ENCODE measurements around the gene TBC1D8. TPM values are rescaled to one million over a fixed set of nuclear protein-coding genes. Genes with fewer than 3 reads are reported as not detected.
"Not testable (repeated sequence)": the region's sequence is repeated elsewhere in the genome, so short reads cannot be mapped to it uniquely, and the experiment has no call there.

The TBC1D8 gene
- total RNA-seq, 1 donor, result 1.6 TPM

- no peak for DNase-seq (ENCODE audit: low read depth in 2 of 3, low spot score in 2 of 3)
Measured at GRCh38 chr2:101080211-101081068, 70.7 kb downstream of the TBC1D8 start.

- no peak for DNase-seq (ENCODE audit: low read depth in 2 of 3, low spot score in 2 of 3)
Measured at GRCh38 chr2:101076581-101076980, 74.6 kb downstream of the TBC1D8 start.

- DNase-seq (ENCODE audit: low read depth in 2 of 3, low spot score in 2 of 3), result no peak
Measured at GRCh38 chr2:101064868-101065549, 86.2 kb downstream of the TBC1D8 start.

- no peak for DNase-seq (ENCODE audit: low read depth in 2 of 3, low spot score in 2 of 3)
Measured at GRCh38 chr2:101064505-101064867, 86.7 kb downstream of the TBC1D8 start.

- no peak for DNase-seq (ENCODE audit: low read depth in 2 of 3, low spot score in 2 of 3)
Measured at GRCh38 chr2:101064125-101064502, 87.1 kb downstream of the TBC1D8 start.

GRCh38 chr2:101063352-101064124, 87.6 kb downstream of the TBC1D8 start:
- no peak for DNase-seq (ENCODE audit: low read depth in 2 of 3, low spot score in 2 of 3)

- no peak for DNase-seq (ENCODE audit: low read depth in 2 of 3, low spot score in 2 of 3)
Measured at GRCh38 chr2:101058386-101058785, 92.8 kb downstream of the TBC1D8 start.

- no peak for DNase-seq (ENCODE audit: low read depth in 2 of 3, low spot score in 2 of 3)
Measured at GRCh38 chr2:101057051-101057933, 93.9 kb downstream of the TBC1D8 start.

GRCh38 chr2:101053117-101053516, 98.1 kb downstream of the TBC1D8 start:
- no peak for DNase-seq (ENCODE audit: low read depth in 2 of 3, low spot score in 2 of 3)

- DNase-seq (ENCODE audit: low read depth in 2 of 3, low spot score in 2 of 3), result no peak
Measured at GRCh38 chr2:101052147-101052546, 99.0 kb downstream of the TBC1D8 start.

GRCh38 chr2:101050886-101051285, 100.3 kb downstream of the TBC1D8 start:
- not testable (repeated sequence) for DNase-seq (ENCODE audit: low read depth in 2 of 3, low spot score in 2 of 3)

GRCh38 chr2:101048756-101049155, 102.4 kb downstream of the TBC1D8 start:
- DNase-seq (ENCODE audit: low read depth in 2 of 3, low spot score in 2 of 3), result no peak

GRCh38 chr2:101047774-101048173, 103.4 kb downstream of the TBC1D8 start:
- no peak for DNase-seq (ENCODE audit: low read depth in 2 of 3, low spot score in 2 of 3)

- peak in 1 of 3 donors; percentile 3 for DNase-seq (ENCODE audit: low read depth in 2 of 3, low spot score in 2 of 3)
Measured at GRCh38 chr2:101047075-101047766, 104.0 kb downstream of the TBC1D8 start.

- no peak for DNase-seq (ENCODE audit: low read depth in 2 of 3, low spot score in 2 of 3)
Measured at GRCh38 chr2:101045330-101045729, 105.9 kb downstream of the TBC1D8 start.

GRCh38 chr2:101041413-101041812, 109.8 kb downstream of the TBC1D8 start:
- no peak for DNase-seq (ENCODE audit: low read depth in 2 of 3, low spot score in 2 of 3)

- DNase-seq (ENCODE audit: low read depth in 2 of 3, low spot score in 2 of 3), result no peak
Measured at GRCh38 chr2:101040761-101041160, 110.4 kb downstream of the TBC1D8 start.

- no peak for DNase-seq (ENCODE audit: low read depth in 2 of 3, low spot score in 2 of 3)
Measured at GRCh38 chr2:101040072-101040471, 111.1 kb downstream of the TBC1D8 start.

- DNase-seq (ENCODE audit: low read depth in 2 of 3, low spot score in 2 of 3), result peak in 2 of 3 donors; percentile 6 to 22
Measured at GRCh38 chr2:101038455-101039255, 112.5 kb downstream of the TBC1D8 start.
